Thyroid gland (tissue), 4 donors: ENCODE measurements around the gene CST9. TPM values are rescaled to one million over a fixed set of nuclear protein-coding genes. Genes with fewer than 3 reads are reported as not detected.

Source experiments
- DNase-seq, 2 donors: peaks; one replicate each; pipeline ENCODE4 v3.0.0-alpha.2; 2019
- H3K27ac ChIP-seq, 3 donors: fragments of 200-600 bp; sonication (generic); 1 replicate in 2 of 3; 2 replicates in 1 of 3; pipeline ENCODE4 v1.5.1; 2016 to 2019; ENCODE audit warnings: mild to moderate bottlenecking in 1 of 3, moderate library complexity in 1 of 3
- H3K27me3 ChIP-seq: fragments of 200-600 bp; sonication (generic); one replicate; pipeline ENCODE4 v1.5.1; 2019
- H3K36me3 ChIP-seq, 2 donors: fragments of 200-600 bp; sonication (generic); one replicate each; pipeline ENCODE4 v1.5.1; 2016 to 2019
- H3K4me1 ChIP-seq, 2 donors: fragments of 200-600 bp; sonication (generic); one replicate each; pipeline ENCODE4 v1.5.1; 2017 to 2019
- H3K4me3 ChIP-seq, 3 donors: fragments of 200-600 bp; sonication (generic); replicated peaks in 1 of 3; 1 replicate in 2 of 3; 2 replicates in 1 of 3; pipeline ENCODE4 v1.5.1; 2016; ENCODE audit warnings: mild to moderate bottlenecking in 1 of 3
- H3K9me3 ChIP-seq: fragments of 200-600 bp; sonication (generic); one replicate; pipeline ENCODE4 v1.5.1; 2017
- CTCF ChIP-seq, 6 experiments: fragments of 200-600 bp in 3 of 6; fragments of 450-650 bp in 3 of 6; sonication (generic) in 3 of 6; IDR thresholded peaks; one replicate each; pipeline ENCODE4 v1.5.1; 2016 to 2019; ENCODE audit warnings: antibody characterized with exemption in 6 of 6, mild to moderate bottlenecking in 2 of 6, inconsistent platforms in 1 of 6, moderate library complexity in 1 of 6
- POLR2A ChIP-seq, 2 donors: fragments of 450-650 bp; IDR thresholded peaks; one replicate each; pipeline ENCODE4 v1.6.1; 2017; ENCODE audit warnings: antibody characterized with exemption in 2 of 2, mild to moderate bottlenecking in 2 of 2, moderate library complexity in 1 of 2
- whole genome bisulfite sequencing, 2 donors: methylation state at CpG; one replicate each; pipeline ENCODE4 v1.1.5; 2017; 5-methylcytosine and 5-hydroxymethylcytosine counted together
- intact Hi-C: fragments of 100-400 bp; cut with DNase I; formaldehyde crosslinking; loops from one replicate; pipeline ENCODE4 v1.15.1; 2023
- total RNA-seq, 4 donors: library from RNA; depleted of rRNA; stranded (reverse); fragments of >200 nt; gene quantifications; one replicate each; pipeline ENCODE4 v1.2.3, GENCODE V29; 2016

CST9 gene
- total RNA-seq, 4 donors from 2014 or later = not detected

GRCh38 chr20:23613676-23614075, 8.0 kb upstream of the CST9 start:
- TF ChIP-seq CTCF (IDR thresholded peaks at IDR 0.05) (no peak), POLR2A (IDR thresholded peaks at IDR 0.05) (no peak)
- H3K36me3 ChIP-seq = no peaks in the 10 kb centered on the region
- no peak overlapping the region for H3K4me3 ChIP-seq
- no peaks in the 10 kb centered on the region for H3K27me3 ChIP-seq
- H3K4me1 ChIP-seq = peaks cover 0 to 14% of the 10 kb centered on the region in 2 donors
- no peak for DNase-seq
- H3K9me3 ChIP-seq = no peaks in the 10 kb centered on the region
- no peak overlapping the region for H3K27ac ChIP-seq
- intact Hi-C loops = no loop called here

- DNase-seq = no peak
- WGBS, 2 donors = 16 to 24% methylated on average over 2 of the region's 2 CpGs
- no peaks in the 10 kb centered on the region for H3K36me3 ChIP-seq
- intact Hi-C loops = no loop called here
- no peak overlapping the region for H3K27ac ChIP-seq
- H3K27me3 ChIP-seq = no peaks in the 10 kb centered on the region
- peaks cover 0 to 14% of the 10 kb centered on the region in 2 donors for H3K4me1 ChIP-seq
- H3K4me3 ChIP-seq = no peak overlapping the region
- H3K9me3 ChIP-seq = no peaks in the 10 kb centered on the region
- no peak for TF ChIP-seq POLR2A (IDR thresholded peaks at IDR 0.05)
- no peak for TF ChIP-seq CTCF (IDR thresholded peaks at IDR 0.05)
These were observed 6.7 kb upstream of the CST9 start for GRCh38 chr20:23612396-23612795.

- WGBS, 2 donors = 91 to 95% methylated on average over 5 of the region's 5 CpGs
- Histone ChIP-seq H3K4me1 (peaks cover 0 to 14% of the 10 kb centered on the region in 2 donors), H3K4me3 (no peak overlapping the region), H3K27me3 (no peaks in the 10 kb centered on the region), H3K9me3 (no peaks in the 10 kb centered on the region), H3K27ac (no peak overlapping the region), H3K36me3 (no peaks in the 10 kb centered on the region)
- DNase-seq = no peak
- TF ChIP-seq POLR2A (IDR thresholded peaks at IDR 0.05) = no peak
- TF ChIP-seq CTCF (IDR thresholded peaks at IDR 0.05) = no peak
- intact Hi-C loops = loop anchor here (10.0 kb wide), 1 partner anchor 165 kb away; no protein-coding TSS in a partner anchor
These were observed 3.9 kb upstream of the CST9 start for GRCh38 chr20:23609486-23610109.

GRCh38 chr20:23608251-23608846, 2.6 kb upstream of the CST9 start:
- intact Hi-C loops = loop anchor here (10.0 kb wide), 1 partner anchor 164 kb away; no protein-coding TSS in a partner anchor
- 67 to 82% methylated on average over 18 of the region's 18 CpGs for WGBS, 2 donors
- Histone ChIP-seq H3K4me3 (no peak overlapping the region), H3K4me1 (peaks cover 0 to 7% of the 10 kb centered on the region in 2 donors), H3K27ac (no peak overlapping the region), H3K9me3 (no peaks in the 10 kb centered on the region), H3K36me3 (no peaks in the 10 kb centered on the region), H3K27me3 (no peaks in the 10 kb centered on the region)
- TF ChIP-seq POLR2A (IDR thresholded peaks at IDR 0.05) (no peak), CTCF (IDR thresholded peaks at IDR 0.05) (no peak)
- DNase-seq = no peak

- 88 to 91% methylated on average over 12 to 13 of the region's 14 CpGs for WGBS, 2 donors
- DNase-seq = no peak
- Histone ChIP-seq H3K27ac (no peak overlapping the region), H3K27me3 (no peaks in the 10 kb centered on the region), H3K9me3 (no peaks in the 10 kb centered on the region), H3K4me3 (no peak overlapping the region), H3K4me1 (peaks cover 0 to 5% of the 10 kb centered on the region in 2 donors), H3K36me3 (no peaks in the 10 kb centered on the region)
- TF ChIP-seq POLR2A (IDR thresholded peaks at IDR 0.05) (no peak), CTCF (IDR thresholded peaks at IDR 0.05) (no peak)
- intact Hi-C loops = loop anchor here (10.0 kb wide), 1 partner anchor 163 kb away; no protein-coding TSS in a partner anchor
These were observed 2.0 kb upstream of the CST9 start for GRCh38 chr20:23607497-23608245.
